Fibroblast of mammary gland (primary cell): ENCODE measurements around the gene NHERF1.

Experiments
- DNase-seq: peaks from one replicate; pipeline ENCODE4 v3.0.0-alpha.2; 2010; ENCODE audit warnings: low read depth
- H3K4me3 ChIP-seq: 2 replicates; pipeline ENCODE4 v1.5.1; 2011; ENCODE audit warnings: low read depth, mild to moderate bottlenecking, low read length, moderate library complexity; ENCODE audit not compliant: control insufficient read depth
- CTCF ChIP-seq: conservative IDR thresholded peaks from 2 replicates; pipeline ENCODE4 v1.5.1; 2011; ENCODE audit warnings: low read depth, low read length, inconsistent platforms; ENCODE audit not compliant: control insufficient read depth, insufficient read depth

NHERF1 gene

GRCh38 chr17:74786431-74787055 lies 38.1 kb downstream of the NHERF1 start:
- TF ChIP-seq CTCF, result no peak
- DNase-seq, result no peak
- H3K4me3 ChIP-seq, result no peak overlapping the region

GRCh38 chr17:74790161-74791058 lies 42.0 kb downstream of the NHERF1 start:
- DNase-seq, result no peak
- TF ChIP-seq CTCF, result no peak
- H3K4me3 ChIP-seq, result no peak overlapping the region

- no peak for TF ChIP-seq CTCF
- no peak for DNase-seq
- no peak overlapping the region for H3K4me3 ChIP-seq
These were observed 44.2 kb downstream of the NHERF1 start for GRCh38 chr17:74792586-74793105.

- DNase-seq, result no peak
- no peak overlapping the region for H3K4me3 ChIP-seq
- TF ChIP-seq CTCF, result no peak
These were observed 47.0 kb downstream of the NHERF1 start for GRCh38 chr17:74795327-74796020.

GRCh38 chr17:74796211-74796610 lies 47.8 kb downstream of the NHERF1 start:
- no peak for TF ChIP-seq CTCF
- no peak overlapping the region for H3K4me3 ChIP-seq
- DNase-seq, result no peak

GRCh38 chr17:74796866-74797265 lies 48.4 kb downstream of the NHERF1 start:
- TF ChIP-seq CTCF, result no peak
- H3K4me3 ChIP-seq, result no peak overlapping the region
- DNase-seq, result no peak
